T-helper 1 cell treated with Interleukin-12 subunit alpha and Interleukin-12 subunit beta and Interleukin-4 antibody, amounts not matched to agents 30 μg/mL and 1 μg/mL, for 36 hours (primary cell): ENCODE measurements around the gene FHIT.

ENCODE experiments used
- H3K27ac Mint-ChIP-seq: one replicate; pipeline ENCODE4 v1.8.0; 2021; ENCODE audit warnings: mild to moderate bottlenecking, mixed read lengths
- H3K27me3 Mint-ChIP-seq: one replicate; pipeline ENCODE4 v1.8.0; 2021; ENCODE audit warnings: low read depth, mixed read lengths
- H3K36me3 Mint-ChIP-seq: one replicate; pipeline ENCODE4 v1.8.0; 2021; ENCODE audit warnings: low read depth, mixed read lengths
- H3K4me1 Mint-ChIP-seq: one replicate; pipeline ENCODE4 v1.8.0; 2021; ENCODE audit warnings: low read depth, mixed read lengths
- H3K4me3 Mint-ChIP-seq: one replicate; pipeline ENCODE4 v1.8.0; 2021; ENCODE audit warnings: mild to moderate bottlenecking, moderate library complexity, mixed read lengths
- H3K9me3 Mint-ChIP-seq: one replicate; pipeline ENCODE4 v1.8.0; 2021; ENCODE audit warnings: mixed read lengths

The FHIT gene

DNA sequence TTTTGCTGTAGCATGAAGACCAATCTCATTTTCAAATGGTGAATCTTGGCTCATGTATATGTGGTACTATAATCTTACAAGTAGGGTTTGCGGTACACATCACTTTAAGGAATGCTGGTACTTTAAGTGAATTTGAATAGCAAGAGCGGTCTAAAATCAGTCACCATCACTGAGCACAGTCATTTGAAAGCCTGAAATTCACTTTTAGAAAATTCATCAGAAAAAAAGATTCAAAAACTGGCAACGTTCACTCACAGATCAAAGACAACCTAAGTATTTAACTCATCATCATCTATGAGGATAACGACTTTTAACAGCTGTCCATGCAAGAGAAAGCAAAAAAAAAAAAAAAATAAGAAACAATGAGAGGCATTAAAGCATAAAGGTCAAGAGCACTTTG lies 111.6 kb downstream of the FHIT start:
- H3K36me3 Mint-ChIP-seq, result no peaks in the 10 kb centered on the region
- H3K27ac Mint-ChIP-seq, result no peak overlapping the region
- H3K27me3 Mint-ChIP-seq, result no peaks in the 10 kb centered on the region
- no peaks in the 10 kb centered on the region for H3K4me1 Mint-ChIP-seq
- H3K9me3 Mint-ChIP-seq, result no peaks in the 10 kb centered on the region
- no peak overlapping the region for H3K4me3 Mint-ChIP-seq

DNA sequence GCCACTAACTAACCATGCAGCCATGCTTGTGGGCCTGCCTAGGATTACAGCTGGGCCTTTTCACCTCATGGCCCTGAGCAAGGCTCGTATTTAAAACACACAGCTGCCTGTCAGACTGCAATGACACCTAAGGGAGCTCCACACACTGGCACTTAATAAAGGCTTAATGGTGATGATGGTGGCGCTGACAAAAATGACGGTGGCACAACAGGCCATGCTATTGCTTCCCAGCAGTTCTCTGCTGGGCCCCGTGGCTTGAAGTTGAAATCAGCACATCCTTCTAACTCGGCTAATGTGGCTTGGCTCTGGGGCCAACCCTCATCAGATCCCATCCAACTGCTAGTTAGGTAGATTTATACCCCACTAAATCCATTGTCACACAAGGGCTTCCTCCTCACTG lies 112.9 kb downstream of the FHIT start:
- no peaks in the 10 kb centered on the region for H3K4me1 Mint-ChIP-seq
- no peaks in the 10 kb centered on the region for H3K27me3 Mint-ChIP-seq
- no peaks in the 10 kb centered on the region for H3K9me3 Mint-ChIP-seq
- no peaks in the 10 kb centered on the region for H3K36me3 Mint-ChIP-seq
- H3K4me3 Mint-ChIP-seq, result no peak overlapping the region
- no peak overlapping the region for H3K27ac Mint-ChIP-seq

DNA sequence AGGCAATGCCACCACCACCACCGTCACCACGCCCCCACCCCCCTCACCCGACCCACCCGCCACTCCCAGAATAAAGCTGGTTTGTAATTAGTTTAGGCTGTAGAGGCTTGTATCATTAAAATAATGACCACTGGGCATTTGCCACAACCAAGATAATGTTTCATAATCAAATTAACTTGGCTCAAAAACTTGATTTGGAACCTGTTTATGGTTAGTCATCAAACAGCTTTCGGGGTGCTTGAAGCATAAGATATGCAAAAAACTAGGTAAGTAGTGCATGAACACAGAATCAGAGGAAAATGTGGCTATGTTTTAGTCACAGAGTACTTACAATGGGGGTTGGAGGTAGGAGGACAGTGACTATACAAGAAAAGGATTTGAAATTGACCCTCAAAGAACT lies 115.1 kb downstream of the FHIT start:
- Mint-ChIP-seq H3K4me3 (no peak overlapping the region), H3K36me3 (no peaks in the 10 kb centered on the region), H3K4me1 (no peaks in the 10 kb centered on the region), H3K9me3 (no peaks in the 10 kb centered on the region), H3K27ac (no peak overlapping the region), H3K27me3 (no peaks in the 10 kb centered on the region)

DNA sequence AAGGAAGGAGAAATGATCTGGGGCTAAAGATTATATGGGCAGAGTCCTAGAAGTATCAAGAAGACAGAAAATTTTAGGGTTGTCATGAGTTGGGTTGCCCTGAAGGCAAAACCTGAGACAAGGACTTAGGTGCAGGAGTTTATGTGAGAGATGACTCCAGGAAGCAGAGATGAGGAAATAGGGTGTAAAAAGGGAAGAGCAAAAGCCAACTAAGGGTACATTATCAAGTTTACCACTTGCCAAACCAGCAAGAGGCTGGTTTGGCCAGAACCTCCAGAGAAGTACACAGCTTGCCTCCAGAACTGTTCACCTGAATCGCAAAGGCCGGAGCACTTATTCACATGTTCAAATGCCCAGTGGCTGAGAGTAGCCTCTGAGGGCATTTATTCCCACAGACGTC lies 116.7 kb downstream of the FHIT start:
- Mint-ChIP-seq H3K4me1 (no peaks in the 10 kb centered on the region), H3K36me3 (no peaks in the 10 kb centered on the region), H3K27ac (no peak overlapping the region), H3K4me3 (no peak overlapping the region), H3K27me3 (no peaks in the 10 kb centered on the region), H3K9me3 (no peaks in the 10 kb centered on the region)

DNA sequence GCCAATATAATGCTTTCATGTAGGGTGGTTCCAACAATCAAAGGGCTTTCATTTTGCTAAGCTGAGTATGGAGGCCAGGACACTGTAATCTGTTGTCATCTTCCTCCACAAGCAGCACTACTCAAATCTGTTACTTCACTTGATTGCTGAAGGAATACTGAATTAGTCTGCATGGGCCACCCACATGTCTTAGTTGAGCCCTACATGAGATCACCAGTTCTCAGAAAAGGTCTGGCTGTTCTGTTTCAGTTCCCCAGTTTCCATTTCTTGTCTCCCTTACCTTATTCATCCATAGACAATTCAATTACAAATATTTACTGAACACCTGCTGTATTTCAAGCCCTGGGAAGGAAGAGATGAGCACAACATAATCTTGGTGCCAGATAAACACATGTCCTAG lies 119.2 kb downstream of the FHIT start:
- Mint-ChIP-seq H3K9me3 (peaks cover 2% of the 10 kb centered on the region), H3K4me1 (no peaks in the 10 kb centered on the region), H3K4me3 (no peak overlapping the region), H3K36me3 (no peaks in the 10 kb centered on the region), H3K27me3 (no peaks in the 10 kb centered on the region), H3K27ac (no peak overlapping the region)

DNA sequence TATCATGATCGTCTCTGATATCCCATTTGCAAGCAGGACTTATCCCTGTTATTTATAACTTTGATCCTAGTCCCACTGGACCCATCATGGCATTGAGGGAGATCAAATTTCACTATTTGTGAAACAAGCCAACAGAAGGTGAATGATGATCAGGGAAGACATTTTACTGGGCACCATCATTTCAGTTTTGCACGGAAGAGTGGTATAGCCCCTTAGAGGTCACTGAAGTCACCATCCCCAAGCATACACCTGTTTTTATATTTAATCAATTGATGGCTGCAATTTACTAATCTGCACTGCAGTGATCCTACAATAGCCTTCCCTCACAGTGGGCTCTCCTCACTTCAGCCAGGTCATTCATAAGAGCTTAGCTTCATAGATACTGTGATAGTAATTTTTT lies 132.4 kb downstream of the FHIT start:
- no peaks in the 10 kb centered on the region for H3K27me3 Mint-ChIP-seq
- peaks cover 15% of the 10 kb centered on the region for H3K9me3 Mint-ChIP-seq
- no peaks in the 10 kb centered on the region for H3K36me3 Mint-ChIP-seq
- no peaks in the 10 kb centered on the region for H3K4me1 Mint-ChIP-seq
- no peak overlapping the region for H3K4me3 Mint-ChIP-seq
- H3K27ac Mint-ChIP-seq, result no peak overlapping the region

DNA sequence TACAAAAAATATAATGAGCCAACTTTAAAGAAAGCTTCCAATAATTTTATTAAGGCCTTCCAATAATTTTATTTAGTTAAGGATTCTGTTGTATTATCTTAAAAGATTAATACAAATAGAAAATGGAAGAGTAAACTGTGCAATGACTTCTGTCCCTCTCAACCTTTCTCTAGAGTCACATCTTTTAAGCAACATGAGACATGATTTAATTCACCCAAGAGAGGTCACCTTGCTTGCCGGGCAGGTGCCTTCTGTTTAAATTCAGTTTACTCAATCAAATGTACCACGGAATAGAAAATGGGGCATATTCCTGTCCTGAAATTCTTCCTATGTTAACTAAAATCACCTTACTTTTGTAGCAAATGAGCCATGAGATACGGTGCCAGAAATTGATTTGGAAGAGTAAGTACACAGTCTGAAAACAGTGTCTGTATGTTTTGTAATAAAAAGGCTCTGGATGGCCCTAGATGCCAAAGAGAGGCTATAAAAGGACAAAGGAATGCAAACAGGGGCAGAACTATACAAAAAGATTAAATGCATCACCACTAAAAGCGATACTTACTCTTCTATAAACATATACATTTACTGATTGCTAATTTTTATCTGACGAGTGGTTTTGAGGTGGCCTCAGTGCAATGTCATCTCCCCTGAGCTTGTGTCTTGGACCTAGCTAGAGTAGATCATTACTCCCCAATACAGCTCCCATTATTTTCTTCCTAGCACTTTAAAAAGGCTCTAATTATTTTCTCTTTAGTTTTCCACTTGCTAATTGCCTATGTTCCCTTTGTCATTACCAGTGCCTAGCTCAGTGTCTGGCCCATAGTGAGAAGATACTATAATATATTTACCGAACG lies 134.0 kb downstream of the FHIT start:
- no peaks in the 10 kb centered on the region for H3K36me3 Mint-ChIP-seq
- no peak overlapping the region for H3K4me3 Mint-ChIP-seq
- H3K27ac Mint-ChIP-seq, result no peak overlapping the region
- H3K9me3 Mint-ChIP-seq, result peaks cover 9% of the 10 kb centered on the region
- no peaks in the 10 kb centered on the region for H3K27me3 Mint-ChIP-seq
- H3K4me1 Mint-ChIP-seq, result peaks cover 6% of the 10 kb centered on the region

DNA sequence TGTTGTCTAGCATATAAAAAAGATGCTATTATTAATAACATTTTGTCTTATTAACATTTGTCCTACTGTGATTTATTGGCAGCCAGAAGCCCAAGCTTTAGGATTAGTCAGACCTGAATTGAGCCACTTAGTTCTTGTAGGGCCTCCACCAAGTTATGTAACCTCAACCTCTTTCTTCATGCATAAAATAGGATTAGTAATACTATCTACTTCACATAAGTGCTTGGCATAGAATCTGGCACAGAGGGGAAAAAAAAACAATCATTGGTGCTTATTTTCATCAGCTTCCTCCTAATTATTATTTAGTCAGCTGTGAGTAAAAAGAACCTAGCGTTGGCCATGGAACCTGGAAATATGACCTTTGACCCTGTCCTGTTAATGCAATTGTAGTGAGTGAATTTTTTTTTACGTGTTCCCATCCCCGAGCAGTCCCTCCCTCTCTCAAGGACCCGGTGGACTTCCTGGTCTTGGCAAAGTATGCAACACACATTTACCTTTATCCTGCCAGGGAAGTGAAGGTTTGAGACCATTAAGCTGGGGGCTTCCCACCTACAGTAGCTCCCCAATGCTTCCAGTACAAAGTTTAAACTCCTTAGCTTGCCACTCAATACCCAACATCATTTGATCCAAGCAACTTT lies 136.8 kb downstream of the FHIT start:
- H3K9me3 Mint-ChIP-seq, result no peaks in the 10 kb centered on the region
- no peaks in the 10 kb centered on the region for H3K36me3 Mint-ChIP-seq
- peaks cover 22% of the 10 kb centered on the region for H3K4me1 Mint-ChIP-seq
- H3K27me3 Mint-ChIP-seq, result no peaks in the 10 kb centered on the region
- H3K4me3 Mint-ChIP-seq, result no peak overlapping the region
- H3K27ac Mint-ChIP-seq, result no peak overlapping the region

DNA sequence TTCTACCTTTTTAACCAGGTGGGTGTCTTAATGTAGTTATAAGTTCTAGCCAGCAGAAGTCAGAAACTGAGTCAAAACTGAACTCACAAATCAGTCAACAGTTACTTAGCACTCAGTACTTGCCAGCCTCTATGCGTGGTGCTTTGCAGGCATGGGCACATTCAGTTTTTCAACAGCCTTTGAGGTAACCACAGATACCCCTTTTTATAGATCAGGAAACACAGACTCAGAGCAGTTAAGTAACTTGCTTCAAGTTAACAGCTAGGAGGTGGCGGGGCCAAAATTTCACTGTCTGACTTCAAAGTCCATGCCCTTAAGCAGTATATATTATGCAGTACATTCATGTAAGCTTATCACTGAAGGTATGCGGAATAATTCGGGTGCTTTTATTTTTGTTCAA lies 139.4 kb downstream of the FHIT start:
- peaks cover 22% of the 10 kb centered on the region for H3K4me1 Mint-ChIP-seq
- H3K36me3 Mint-ChIP-seq, result no peaks in the 10 kb centered on the region
- no peaks in the 10 kb centered on the region for H3K27me3 Mint-ChIP-seq
- H3K9me3 Mint-ChIP-seq, result peaks cover 4% of the 10 kb centered on the region
- no peak overlapping the region for H3K27ac Mint-ChIP-seq
- H3K4me3 Mint-ChIP-seq, result no peak overlapping the region

DNA sequence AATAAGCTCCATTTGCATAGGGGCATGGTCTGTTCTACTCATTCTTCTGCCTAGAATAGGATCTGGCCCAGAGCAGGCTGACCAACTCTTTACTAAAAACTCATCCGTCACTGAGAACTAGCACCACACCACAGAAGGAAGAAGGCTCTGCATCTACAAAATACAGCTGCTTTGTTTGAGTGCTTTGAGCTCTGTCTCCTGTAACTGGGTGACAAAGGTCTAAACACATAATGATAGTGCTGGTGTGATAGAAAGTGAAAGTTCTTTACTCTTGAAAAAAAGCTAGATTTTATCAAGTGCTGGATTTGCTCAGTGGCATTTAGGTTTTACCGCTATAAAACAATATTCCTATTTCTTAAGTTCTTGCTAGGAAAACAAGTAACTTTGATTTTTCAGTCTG lies 140.7 kb downstream of the FHIT start:
- Mint-ChIP-seq H3K27ac (no peak overlapping the region), H3K9me3 (peaks cover 7% of the 10 kb centered on the region), H3K4me3 (no peak overlapping the region)

DNA sequence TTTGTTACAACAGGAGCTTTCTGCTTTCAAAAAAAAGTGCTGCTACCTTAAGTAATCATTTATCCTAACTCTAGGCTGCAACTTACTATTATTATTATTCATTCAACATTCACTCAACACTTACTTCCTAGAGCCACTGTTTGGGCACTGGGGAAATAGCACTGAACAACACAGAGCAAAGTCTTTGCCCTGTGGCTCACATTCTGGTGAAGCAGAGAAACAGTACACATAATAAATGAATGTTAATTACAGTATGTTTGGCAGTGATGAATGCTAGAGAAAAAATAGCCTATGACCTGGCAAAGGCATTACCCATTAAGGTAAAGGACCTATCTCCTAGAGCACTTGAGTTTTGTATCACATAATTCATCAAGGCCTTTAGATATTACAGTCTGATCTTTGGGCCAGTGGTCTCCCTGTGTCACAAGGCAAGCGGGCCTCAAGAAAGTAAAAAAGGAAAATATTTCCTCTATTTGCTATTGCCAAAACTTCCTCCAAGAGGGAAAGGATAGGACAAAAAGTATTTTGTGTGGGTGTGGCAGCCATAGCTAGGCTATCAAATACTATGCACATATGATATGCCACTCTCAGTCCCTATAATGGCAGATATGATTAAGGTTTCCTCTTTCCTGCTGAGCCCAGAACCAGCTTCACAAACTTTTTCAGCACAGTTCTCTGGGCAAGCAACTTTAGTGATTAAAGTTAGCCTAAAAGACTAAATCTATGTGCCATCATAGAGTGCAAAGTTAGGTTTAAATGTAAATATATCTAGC lies 142.8 kb downstream of the FHIT start:
- Mint-ChIP-seq H3K27me3 (no peaks in the 10 kb centered on the region), H3K4me3 (no peak overlapping the region), H3K27ac (no peak overlapping the region), H3K36me3 (no peaks in the 10 kb centered on the region), H3K4me1 (peaks cover 19% of the 10 kb centered on the region), H3K9me3 (peaks cover 8% of the 10 kb centered on the region)

More for the DNA sequence above, 140.7 kb downstream of the FHIT start:
- H3K4me1 Mint-ChIP-seq, result peaks cover 22% of the 10 kb centered on the region
- H3K36me3 Mint-ChIP-seq, result no peaks in the 10 kb centered on the region
- H3K27me3 Mint-ChIP-seq, result no peaks in the 10 kb centered on the region

DNA sequence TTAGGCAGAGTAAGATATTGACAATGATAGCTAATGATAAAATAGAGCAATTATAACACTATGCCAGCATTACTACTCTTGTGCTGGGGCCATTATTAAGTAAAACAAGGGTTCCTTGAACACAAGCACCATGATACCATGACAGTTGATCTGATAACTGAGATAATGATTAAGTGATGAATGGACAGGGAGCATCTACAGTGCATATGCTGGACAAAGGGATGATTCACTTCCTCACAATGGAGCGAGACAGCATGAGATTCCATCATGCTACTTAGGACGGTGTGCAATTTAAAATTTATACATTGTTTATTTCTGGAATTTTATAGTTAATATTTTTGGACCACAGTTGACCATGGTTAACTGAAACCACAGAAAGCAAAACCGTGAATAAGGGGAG lies 156.6 kb downstream of the FHIT start:
- H3K4me1 Mint-ChIP-seq, result no peaks in the 10 kb centered on the region
- no peaks in the 10 kb centered on the region for H3K36me3 Mint-ChIP-seq
- H3K27ac Mint-ChIP-seq, result no peak overlapping the region
- no peaks in the 10 kb centered on the region for H3K9me3 Mint-ChIP-seq
- no peak overlapping the region for H3K4me3 Mint-ChIP-seq
- no peaks in the 10 kb centered on the region for H3K27me3 Mint-ChIP-seq

DNA sequence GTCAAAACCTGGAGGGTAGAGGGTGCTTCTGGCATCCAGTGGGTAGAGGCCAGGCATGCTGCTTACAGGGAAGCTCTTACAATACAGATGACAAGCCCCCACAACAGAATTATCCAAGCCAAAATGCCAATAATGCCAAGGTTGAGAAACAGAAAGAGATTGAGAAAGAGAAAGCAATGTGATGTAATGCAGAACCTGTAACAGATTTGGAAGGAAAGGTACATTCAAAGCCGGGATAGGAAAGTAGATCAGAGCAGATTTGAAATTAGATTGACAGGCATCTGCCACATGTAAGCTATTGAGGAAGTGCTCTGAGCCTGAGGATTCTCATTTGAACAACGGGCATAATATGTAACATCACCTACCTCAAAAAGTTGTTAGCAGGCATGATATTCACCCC lies 157.9 kb downstream of the FHIT start:
- Mint-ChIP-seq H3K9me3 (no peaks in the 10 kb centered on the region), H3K4me3 (no peak overlapping the region), H3K27me3 (no peaks in the 10 kb centered on the region), H3K27ac (no peak overlapping the region), H3K36me3 (no peaks in the 10 kb centered on the region), H3K4me1 (no peaks in the 10 kb centered on the region)

DNA sequence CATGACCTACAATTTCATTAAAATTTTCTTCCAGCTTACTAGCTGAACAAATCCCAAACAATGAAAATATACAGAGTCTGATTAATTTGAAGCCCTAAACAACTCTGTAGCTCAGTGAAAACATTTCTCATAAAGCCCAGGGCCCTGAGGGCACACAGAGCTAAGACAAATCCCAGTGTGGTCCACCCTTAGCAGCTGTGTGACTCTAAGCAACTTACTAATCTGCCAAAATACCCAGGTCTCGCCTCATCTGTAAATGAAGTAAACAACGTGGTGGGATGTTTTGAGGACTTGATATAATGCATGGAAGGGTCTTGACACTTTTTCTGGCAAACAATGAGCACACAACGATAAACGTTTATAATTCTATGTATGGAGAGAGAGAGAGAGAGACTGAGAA lies 158.4 kb downstream of the FHIT start:
- no peak overlapping the region for H3K27ac Mint-ChIP-seq
- no peaks in the 10 kb centered on the region for H3K27me3 Mint-ChIP-seq
- no peaks in the 10 kb centered on the region for H3K4me1 Mint-ChIP-seq
- no peaks in the 10 kb centered on the region for H3K36me3 Mint-ChIP-seq
- no peak overlapping the region for H3K4me3 Mint-ChIP-seq
- no peaks in the 10 kb centered on the region for H3K9me3 Mint-ChIP-seq
